NCI-H187 (cell line): ENCODE results near the gene SMIM5.
A peak's percentile ranks its signal among the peaks of the same experiment; 100 is the strongest.

ENCODE experiments used
- DNase-seq, 2 experiments: peaks; one replicate each; lab custom pipeline; 2025; lab: John Stamatoyannopoulos, UW

Gene SMIM5

DNA sequence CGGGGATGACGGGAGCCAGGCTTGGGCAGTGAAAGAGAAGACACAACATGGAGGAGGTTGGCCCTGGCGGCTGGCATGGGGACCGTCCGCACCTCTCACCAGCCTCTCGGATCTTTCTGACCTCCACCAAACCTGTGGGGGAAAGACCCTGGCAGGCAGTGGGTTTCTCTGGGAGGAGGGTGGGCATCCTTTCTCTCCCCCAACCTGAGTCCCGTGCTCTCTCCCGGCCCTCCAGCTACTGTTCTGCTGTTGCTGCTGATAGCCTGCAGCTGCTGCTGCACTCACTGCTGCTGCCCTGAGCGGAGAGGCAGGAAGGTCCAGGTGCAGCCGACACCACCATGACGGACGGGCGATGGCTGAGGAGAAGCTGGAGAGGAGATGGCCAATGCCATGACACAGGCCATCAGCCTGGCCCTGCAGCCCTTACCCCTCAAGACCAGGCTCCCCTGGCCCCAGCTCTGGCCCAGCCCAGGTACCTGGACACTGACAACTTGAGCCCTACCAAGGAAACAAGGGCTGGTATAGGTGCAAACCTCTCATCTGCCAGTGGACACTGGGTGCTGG, 7.4 kb downstream of the SMIM5 start:
- no peak for DNase-seq

DNA sequence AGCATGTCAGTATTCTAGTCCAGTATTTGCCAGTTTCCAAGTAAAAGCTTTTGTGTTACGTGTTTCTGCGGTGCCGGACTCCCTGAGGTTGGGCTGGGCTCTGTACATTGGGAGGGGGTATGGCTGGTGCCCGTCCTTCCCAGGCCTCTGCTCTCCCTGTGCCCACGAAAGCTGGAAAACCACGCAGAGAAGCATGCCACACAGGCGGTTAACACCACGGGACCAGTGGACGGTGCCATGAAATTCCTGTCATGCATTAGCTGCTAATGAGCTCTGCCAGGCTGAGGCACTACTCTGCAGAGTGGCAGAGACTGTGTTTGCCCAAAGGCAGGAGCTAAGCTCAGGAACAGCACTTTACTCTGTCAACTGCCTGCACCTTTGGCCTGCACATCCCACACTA, 8.1 kb downstream of the SMIM5 start:
- DNase-seq = no peak

DNA sequence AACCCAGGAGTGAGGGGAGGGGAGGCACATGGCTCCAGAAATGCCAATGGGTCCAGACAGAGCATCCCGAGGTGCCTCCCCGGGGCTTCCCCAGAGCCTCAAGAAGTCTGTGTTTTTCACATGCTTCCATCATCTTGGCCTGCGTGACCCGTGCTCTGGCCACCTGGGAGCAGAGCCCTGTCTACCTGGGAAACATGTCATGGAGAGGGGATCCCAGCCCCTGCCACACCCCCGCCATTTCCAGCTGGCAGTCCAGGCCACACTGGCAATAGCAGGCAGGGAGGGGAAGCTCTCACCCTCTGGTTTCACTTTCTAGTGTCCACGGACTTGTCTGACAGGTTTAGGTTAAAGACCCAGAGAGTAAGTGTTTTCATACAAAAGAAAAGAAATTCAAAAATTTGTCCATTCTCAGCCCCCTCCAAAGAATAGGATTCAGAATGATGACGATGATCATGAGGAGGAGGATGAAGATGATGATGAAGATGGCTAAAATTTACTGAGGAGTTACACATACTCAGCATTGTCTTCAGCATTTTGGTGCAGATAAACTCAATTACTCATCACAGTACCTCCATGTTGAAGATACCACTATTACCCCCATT, 9.0 kb downstream of the SMIM5 start:
- no peak for DNase-seq

DNA sequence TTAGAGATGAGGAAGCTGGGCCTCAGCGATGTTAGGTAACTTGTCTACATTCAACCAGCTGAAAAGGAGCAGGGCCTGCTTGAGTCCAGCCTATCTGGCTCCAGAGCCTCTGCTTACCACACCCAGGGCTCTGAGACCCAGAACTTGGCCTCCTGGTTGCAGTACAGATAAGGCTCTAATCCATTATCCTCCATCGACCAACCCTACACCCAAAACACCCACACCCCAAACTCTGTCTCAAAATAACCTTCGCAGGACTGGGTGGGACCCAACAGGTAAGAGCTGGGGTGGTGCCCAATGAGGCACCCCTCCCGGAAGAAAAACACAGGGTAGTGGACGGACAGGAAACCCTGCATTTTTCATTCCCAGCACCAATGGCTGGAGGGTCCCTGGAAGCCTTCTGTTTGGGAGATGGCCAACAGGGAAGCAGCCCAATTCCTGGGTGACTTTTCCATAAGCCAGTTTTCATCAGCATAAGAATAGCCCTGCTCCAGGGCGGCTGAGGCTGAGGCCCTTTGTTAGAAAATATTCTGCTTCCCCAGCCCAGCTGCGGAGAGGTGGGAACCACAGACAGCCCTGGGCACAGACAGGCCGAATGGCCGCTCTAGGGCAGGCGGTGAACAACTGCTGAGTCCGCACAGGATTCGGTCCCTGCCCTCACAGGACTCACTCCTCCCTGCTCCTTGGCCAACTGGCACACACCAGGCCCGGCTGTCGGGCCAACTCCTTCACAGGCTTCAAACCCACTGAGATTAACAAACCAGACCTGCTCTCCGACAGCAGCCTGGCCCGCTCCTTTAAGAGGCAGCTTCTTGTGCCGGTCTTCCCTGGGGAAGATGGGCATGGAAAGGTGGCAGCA, 9.8 kb downstream of the SMIM5 start:
- no peak for DNase-seq

DNA sequence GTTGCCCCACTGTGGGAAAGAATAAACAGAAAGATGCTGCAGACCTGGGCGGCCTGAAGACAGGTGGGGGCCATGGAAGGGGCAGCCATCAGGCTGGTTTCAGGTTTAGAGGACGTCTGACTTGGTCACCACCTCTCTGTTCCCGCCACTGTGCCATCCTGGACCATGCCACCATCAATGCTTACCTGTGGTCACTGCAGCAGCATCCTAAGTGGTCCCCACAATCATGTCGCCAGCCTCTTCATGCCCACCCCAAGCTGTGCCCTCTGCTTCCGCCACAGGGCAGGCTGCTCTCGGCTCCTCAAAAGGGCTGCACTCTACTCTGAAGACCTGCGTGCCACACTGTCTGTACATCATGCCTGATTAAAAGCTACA, 10.4 kb downstream of the SMIM5 start:
- no peak for DNase-seq

DNA sequence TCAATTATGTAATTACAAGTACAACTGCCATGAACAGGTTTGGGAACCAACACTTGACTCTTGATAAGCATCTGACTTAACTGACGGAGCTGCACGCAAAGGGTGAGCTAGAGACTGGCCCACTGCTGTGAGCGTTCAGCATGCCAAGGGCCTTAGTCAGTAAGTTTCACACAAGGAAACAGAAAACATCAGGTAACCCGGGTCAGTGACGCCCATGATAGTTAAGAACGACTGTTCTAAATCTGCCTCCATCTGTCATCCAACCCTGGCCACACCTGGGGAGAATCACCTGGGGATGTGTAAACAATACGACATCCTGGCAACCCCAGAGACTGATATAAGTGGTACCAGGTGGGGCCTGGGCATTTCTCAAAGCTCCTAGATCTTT, 12.3 kb downstream of the SMIM5 start:
- DNase-seq = peak; percentile 40 to 51

DNA sequence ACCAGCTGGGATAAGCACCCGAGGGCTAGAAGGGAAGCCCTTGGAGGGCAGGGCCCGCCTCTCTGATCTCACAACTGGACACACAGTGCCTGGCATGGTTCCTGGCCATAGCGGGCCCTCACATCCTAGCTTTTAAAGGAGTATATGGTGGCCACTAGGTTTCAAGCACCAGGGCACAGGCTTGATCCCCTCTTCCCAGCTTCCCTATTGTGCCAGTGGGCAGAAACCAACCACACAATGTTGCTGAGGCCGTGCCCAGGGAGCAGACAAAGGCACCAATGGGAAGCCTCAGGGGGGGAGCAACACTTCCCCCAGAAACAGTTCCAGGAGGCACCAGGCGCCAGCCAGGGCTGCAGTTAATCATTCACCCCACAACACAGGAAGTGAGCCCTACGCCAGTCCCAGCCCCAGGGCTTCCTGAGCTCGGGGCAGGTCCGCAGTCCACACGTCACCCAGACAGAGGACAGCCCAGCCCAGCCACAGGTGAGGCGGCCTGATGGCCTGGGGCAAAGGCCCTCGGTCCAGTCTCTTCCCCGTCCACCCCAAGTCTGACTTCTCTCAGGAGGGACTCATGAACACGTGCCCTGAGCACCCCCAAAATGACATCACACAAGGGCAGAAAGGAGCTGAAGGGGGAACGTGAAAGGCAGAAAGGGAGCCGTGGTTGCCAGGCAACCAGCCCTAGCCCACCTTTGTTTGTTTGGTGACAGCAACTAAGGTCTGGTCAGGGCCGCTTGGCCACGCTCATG, 12.8 kb downstream of the SMIM5 start:
- DNase-seq = no peak

DNA sequence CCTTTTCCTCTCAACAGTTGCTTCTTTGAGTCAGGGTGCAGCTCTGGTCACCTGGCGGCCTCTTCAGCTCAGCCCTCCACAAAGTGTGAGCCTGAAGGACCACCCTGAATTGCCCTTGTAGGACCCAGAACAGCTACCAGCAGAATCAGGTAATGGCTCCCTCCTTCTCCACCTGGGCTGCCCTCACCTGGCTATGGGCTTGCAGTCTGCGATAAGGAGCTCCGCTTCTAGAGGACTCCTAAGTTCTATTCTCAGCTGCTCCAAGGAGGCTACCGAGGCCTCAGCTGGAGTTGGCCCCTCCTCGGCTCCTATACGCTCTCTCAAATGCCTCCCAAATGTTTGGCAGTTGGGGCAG, 13.4 kb downstream of the SMIM5 start:
- no peak for DNase-seq

DNA sequence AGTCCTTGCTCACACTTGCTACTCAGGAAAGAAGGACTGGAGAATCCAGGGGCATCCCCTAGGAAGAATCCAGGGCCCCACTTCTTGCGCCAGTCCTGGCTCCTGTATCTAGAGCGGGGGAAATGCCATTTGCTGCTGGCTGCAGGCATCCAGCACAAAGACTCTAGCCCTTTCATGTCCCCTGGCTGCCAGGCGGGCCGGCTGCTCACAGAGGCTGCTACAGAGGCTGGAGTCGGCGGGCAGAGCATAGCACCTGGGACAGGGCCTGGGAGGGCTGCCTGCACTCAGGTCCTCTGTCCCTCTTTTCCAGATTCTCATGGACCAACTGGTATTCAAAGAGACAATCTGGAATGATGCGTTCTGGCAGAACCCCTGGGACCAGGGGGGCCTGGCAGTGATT, 13.8 kb downstream of the SMIM5 start:
- DNase-seq = no peak

DNA sequence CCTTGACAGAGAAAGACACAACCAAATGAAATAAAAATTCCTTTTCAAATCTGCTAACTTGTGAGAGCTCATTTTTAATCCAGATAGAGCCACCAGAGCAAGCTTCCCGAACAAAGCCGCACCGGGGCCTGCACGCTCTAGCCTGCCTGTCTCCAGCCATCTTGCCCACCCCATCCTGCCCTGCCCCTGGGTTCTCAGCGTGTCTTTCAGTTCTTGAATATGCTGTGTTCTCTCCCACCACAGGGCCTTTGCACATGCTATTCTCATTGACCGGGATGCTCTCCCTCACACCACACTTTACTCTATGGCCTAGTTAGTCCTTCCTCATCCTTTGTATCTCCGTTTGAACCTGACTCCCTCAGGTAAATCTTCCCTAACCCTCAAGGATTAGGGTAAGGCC, 14.7 kb downstream of the SMIM5 start:
- DNase-seq = no peak

DNA sequence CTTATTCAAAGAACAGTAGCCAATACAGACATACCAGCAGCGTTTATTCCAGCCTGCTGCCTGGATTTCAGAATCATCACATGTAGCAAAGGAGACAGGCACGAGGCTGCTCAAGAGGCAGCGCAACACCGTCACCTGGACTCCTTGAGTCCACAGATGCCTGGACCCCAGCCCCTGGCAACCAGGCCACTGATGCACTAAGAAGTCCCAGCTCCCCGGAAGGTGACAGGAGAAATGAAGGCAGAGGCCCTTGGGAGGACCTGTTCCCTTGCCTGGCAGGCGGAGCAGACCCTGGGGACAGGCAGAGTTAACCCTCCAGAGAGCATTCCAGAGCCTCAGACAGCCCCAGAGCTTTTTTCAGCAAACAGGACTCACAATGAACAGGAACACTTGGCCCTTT, 16.5 kb downstream of the SMIM5 start:
- no peak for DNase-seq

DNA sequence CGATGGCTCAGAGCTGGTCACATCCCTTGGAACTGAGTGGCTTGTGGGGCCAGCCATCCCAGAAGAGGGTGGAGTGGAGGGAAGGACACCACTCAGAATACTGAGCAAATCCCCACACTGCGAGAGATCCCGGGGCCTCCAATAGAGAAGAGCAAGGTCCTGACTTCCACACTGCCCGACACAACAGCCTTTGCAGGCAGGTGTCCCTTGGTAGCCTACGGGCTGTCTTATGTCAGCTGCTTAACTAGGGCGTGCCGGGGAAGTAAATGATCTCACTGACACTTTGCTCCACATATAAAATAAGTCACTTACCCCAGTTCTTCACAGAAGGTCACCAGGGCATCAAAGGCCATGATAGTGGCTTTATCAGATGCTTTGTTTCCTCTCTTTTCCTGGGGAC, 17.6 kb downstream of the SMIM5 start:
- DNase-seq = no peak

DNA sequence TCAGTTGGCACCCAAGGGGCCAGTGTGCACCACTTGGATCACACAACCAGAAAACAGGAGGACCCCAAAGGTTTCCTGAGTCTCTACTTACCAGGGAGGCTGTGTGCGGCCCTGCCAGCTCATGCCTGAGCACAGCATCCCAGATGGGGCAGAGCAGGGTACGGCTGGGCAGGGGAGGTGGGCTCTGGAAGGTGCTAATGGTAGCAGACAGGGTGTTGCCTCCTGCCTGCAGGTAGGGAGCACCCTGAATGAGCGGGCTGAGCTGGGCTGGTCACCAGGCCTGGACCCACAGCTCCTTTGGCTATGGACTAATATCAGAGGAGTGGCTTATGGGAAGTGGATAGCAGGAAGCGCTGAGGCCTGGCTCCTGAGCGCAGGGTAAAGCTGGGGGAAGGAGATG, 19.1 kb downstream of the SMIM5 start:
- no peak for DNase-seq

DNA sequence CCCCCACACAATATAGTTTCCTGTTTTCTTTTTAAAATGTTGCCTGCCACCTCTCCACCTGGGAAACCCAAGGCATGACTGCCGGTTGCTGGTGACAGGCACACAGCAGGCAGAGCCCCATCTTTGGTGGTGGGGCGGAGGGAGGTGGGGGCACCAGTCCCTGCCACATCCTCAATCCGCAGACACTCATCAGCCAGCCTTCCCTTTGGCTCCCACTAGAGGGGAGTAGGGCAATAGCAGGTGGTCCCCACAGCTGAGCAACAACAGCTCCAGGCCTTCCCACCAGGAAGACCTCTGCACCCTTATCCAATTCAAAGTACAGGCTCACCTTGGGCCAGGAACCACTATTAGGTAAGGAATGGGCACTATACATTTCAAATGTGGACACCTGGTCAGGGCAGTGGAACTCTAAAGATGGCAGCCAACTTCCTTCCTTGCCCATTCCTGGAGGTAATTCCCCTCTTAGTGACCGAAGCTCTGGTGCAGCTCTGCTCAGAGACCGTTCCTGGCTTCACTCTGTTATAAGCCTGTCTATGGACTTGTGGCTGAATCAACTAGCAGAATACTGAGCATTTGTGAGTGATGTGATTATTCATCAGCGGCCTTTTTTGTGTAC, 19.8 kb downstream of the SMIM5 start:
- DNase-seq = no peak

DNA sequence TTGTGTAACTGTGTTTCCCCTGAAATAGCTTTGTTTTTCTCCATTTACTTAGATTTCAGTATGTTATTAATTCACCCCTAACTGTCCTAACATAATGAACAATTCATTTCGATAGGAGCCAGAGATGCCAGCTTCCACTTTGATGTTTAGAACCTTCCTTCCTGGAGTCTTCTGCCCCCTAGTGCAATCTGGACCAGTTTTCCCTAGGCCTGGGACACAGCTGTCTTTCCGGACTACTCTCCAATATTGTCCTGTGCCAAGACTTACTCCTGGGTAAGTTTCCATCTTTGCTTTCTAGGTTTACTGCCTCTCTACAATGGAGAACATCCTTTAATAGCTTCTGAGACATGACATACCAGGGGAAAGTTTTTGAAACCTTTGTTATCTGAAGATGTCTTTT, 20.9 kb downstream of the SMIM5 start:
- DNase-seq = no peak

DNA sequence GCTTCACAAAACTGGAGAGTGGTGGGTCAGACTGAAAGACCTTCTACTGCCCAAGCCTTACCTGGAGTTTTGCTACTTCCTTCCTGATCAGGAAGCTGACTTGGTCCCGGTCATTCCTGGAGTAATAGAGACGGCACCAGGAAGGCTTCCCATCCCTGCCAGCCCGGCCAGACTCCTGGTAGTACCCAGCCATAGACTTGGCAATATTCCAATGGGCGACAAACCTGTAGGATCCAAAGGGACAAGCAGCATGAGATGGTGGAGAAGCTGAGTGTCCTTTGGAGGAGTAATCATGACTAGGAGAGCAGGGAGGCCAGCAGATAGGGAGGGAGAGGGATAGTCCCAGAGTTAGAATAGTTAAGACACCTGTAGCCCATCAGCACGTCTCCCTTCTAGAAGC, 25.0 kb downstream of the SMIM5 start:
- no peak for DNase-seq

DNA sequence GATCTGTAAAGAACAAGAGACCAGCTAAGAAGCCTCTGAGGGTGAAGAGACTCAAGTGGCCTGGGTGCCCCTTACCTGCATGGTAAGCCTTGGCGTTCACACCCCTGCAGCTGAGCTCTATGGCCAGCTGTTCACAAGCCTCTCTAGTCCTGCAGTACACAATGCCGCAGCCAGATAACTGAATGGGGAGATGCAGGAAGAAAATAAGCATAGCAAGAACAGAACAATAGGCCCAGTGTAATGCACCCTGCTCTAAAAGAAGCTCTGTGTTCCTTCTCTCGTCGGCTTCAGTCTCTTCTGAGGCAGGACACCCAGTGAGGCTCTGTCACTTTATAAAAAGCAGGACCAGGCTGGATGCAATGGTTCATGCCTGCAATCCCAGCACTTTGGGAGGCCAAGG, 28.3 kb downstream of the SMIM5 start:
- DNase-seq = no peak

DNA sequence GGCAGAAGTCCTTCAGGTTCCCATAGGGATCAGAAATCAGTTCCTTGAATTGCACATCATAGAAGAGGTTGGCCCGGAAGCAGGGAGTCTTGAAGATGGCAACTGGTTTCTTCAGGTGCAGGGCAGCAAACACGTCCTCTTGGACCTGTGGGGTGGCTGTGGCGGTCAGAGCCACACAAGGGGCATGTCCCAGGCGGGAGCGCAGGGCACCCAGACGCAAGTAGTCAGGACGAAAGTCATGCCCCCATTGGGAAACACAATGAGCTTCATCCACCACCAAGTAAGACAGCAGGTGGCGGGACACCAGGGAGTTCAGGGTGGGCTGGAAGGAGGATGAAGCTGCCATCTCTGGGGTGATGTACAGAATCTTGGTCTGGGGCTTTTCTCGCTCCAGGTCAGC, 29.3 kb downstream of the SMIM5 start:
- no peak for DNase-seq

DNA sequence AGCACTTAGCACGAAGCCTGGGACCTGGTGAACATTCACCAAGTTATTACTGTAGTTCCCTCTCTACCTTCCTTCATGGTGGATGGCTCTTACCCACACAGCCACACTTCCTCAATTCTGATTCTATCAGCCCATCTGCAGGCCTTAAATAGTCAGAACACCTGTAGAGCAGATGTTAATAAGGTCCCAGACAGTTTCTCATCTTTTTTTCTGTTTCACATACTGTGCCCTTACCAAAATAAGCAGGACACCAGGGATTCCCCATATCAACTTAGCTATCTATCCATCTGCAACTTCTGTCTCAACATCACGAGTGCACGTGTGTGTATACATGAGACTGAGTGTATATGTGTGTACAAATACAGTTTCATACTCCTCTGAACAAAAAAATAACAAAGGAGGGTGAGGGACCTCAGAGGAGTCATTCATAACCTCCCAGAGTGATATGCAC, 30.9 kb downstream of the SMIM5 start:
- no peak for DNase-seq

DNA sequence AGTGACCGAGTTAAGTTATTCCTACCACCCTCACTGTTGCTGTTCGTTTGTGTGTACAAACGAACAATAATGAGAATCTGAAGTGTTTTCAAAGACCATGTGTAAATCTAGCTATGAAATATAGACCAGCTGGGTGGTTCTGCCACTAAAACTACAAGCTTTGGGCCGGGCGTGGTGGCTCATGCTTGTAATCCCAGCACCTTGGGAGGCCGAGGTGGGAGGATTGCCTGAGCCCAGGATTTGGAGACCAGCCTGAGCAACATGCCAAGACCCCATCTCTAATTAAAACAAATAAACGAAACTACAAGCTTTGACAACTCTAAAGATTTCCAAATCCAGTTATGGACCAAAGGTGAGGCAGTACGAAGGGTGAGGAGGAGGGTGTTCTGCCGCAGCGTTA, 32.7 kb downstream of the SMIM5 start:
- no peak for DNase-seq

DNA sequence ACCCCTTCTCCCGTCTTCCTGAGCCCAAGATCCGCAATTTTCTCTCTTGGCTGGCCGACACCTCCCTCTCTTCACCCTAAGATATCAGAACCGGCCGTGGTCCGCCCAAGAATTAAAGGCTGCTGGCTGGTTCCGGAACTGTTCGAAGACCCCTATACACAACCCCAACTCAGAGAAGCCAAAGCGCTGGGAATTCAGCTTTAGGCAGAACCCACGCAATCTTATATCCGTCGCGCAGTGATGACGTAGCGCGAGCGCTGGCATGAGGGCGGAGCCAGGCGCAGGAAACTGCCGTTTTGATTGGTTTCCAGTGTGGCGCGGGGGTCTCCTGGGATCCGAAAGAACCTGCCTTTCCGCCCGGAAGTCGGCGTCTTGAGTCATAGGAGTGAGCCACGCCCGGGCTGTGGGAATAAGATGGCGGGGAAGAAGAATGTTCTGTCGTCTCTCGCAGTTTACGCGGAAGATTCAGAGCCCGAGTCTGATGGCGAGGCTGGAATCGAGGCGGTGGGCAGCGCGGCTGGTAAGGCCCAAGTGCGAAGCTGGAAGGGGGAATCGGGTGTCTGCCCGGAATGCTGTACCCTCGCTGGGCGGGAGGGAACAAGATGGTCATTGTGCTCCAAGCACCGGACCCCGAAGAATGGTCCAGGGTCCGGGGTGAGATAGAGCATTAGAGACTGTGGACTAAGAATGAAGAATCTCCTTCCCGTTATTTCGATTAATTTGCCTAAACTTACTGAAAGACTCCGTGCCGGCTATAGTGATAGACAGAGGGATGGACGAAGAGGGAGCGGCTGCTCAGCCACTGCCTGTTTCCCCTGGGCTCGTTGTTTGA, 33.9 kb downstream of the SMIM5 start, which contains the start of the genes RECQL5 and SAP30BP:
TSS of gene RECQL5 (minus strand) at position 196 of the 832 bp plus-strand sequence. CDS start 597 bp downstream, outside the sequence.
TSS of gene SAP30BP (plus strand) at position 380 of the 832 bp plus-strand sequence. CDS start at position 415, 35 bp downstream.
- peak; percentile 93 for DNase-seq
